ENCODE measurements around the gene LOC101059915.
"Not testable (repeated sequence)": the region's sequence is repeated elsewhere in the genome, so short reads cannot be mapped to it uniquely, and the experiment has no call there.

Gene LOC101059915

GRCh38 chrX:71676068-71676795, 8.9 kb downstream of the LOC101059915 start:
- not testable (repeated sequence) for DNase-seq

DNA sequence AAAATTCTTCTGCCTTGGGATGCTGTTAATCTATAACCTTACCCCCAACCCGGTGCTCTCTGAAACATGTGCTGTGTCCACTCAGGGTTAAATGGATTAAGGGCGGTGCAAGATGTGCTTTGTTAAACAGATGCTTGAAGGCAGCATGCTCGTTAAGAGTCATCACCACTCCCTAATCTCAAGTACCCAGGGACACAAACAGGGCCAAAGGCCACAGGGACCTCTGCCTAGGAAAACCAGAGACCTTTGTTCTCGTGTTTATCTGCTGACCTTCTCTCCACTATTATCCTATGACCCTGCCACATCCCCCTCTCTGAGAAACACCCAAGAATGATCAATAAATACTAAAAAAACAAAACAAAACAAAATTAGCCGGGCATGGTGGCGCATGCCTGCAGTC, 9.8 kb downstream of the LOC101059915 start:
- not testable (repeated sequence) for DNase-seq

DNA sequence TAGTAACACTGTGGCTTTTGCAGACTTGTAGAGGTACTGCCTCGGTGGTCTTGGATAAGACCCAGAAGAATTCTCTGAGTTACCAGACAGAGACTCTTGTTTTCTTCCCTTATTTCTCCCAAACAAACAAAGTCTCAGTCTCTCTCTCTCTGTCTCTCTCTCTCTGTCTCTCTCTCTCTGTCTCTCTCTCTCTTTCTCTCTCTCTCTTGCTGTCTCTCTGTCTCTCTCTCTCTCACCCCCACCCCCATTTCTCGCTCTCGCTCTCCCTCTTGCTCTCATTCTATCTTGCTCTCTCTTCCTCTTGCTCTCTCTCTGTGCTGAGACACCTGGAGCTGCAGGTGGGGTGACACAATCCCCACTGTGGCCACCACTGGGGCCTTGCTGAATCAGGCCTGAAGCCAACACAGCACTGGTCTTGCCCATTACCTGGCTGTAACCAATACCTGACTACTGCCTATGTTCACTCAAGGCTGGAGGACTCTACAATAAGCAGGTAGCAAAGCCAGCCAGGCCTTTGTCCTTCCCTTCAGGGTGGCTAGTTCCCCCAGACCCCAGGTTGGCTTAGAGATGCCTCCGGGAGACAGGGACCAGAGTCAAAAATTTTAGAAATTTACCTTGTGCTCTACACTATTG, 12.3 kb downstream of the LOC101059915 start:
- no peak for DNase-seq

GRCh38 chrX:71696641-71697465, 29.5 kb downstream of the LOC101059915 start:
- not testable (repeated sequence) for DNase-seq

DNA sequence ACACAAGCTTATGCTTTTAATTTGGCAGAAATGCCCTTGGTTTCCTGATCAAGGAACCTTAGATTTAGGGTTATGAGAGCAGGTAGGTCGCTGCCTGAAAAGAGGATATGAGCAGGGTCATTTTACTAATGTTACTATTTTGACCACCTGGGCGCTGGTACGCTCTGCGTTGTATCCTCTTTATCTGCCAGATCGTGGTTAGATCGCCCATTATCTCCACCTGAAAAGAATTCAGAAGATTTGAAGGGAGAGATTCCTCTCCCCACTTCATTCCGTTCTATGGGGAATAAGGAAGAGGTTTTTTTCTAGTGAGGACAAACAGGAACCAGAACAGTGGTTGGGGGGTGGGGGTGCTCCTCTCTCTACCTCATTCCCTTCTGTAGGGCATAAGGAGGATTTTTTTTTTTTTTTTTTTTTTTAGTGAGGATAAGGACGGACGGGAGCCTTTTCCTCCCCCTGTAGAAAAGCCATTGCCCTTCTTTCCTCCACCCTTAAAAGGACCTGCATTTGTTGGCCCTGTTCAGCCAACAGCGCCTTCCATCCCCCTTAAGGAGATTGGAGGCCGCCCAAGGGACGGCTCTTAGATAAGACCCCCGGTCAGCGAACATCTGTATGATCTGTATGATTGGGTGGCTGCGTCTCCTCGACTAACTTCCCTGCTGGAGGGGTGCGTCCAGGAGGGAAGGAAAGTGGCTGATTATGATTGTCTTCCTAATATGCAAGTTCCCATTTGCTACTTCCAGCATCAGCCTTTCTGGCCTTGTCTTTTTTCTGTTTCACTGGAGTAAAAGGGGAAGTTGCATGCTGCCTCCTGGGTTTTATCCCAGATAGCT, 30.3 kb downstream of the LOC101059915 start:
- DNase-seq, result not testable (repeated sequence)

GRCh38 chrX:71698299-71699022, 31.1 kb downstream of the LOC101059915 start:
- not testable (repeated sequence) for DNase-seq

- DNase-seq, result not testable (repeated sequence)
These were observed 31.6 kb downstream of the LOC101059915 start for GRCh38 chrX:71699023-71699344.

GRCh38 chrX:71702853-71703252, 35.5 kb downstream of the LOC101059915 start:
- not testable (repeated sequence) for DNase-seq

GRCh38 chrX:71714064-71714463, 46.7 kb downstream of the LOC101059915 start:
- DNase-seq, result not testable (repeated sequence)

DNA sequence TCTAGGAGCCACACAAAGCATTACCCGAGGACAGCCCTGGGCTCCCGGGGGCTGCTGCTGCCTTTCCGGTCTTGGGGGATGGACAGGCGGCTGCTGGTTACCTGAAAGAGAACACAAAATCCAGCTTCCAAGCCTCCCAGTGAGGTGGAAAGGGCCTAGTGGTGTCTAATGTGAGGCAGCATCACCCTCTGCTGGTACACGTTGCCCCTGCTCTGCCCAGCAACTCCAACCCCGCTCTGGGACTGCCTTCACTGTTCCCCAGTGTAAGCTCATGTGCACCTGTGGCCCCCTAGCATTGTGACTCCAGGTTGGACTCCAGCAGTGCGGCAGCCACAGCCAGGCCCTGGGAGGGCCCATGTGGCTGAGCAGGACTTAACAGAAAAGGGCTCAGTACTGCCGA, 48.2 kb downstream of the LOC101059915 start:
- not testable (repeated sequence) for DNase-seq

DNA sequence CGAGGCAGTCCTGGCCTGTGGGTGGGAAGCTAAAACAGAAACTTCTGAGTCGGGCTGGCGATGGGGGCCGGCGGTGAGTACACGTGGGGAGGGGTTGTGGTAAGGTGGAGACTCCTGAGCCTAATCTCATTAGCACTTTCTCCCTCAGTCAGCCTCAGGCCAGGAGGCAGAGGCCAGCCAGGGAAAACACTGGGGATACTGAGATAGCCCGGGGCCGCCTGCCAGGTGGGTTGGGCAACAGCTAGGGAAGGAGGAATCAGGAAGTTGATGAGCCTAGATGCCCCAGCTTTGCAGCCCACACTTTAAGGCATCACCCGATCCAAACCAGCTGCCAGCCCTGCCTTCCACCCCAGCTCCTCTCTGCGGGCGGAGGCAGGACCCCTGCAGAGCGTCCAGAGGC, 49.0 kb downstream of the LOC101059915 start:
- DNase-seq, result not testable (repeated sequence)

DNA sequence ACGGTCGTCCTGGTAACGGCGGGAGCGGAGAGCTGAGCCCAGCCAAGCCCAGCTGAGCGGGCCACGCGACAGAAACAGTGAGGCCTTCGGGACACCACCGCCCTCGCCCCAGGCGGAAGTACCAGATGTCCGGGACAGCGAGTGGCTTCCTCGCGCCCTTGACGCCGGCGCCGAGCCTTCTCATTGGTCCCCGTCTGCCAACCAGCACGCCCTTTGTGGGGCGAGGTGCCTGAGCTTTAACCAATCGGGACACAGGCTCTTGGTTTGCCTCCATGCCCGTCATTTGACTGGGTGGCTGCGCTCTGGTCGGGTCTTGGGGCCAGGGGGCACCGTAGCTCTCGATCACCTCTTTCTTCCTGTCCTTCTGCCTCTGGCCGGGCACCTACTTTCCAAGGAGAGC, 50.8 kb downstream of the LOC101059915 start, which contains the start of gene CXorf49:
Gene CXorf49, minus strand, starts transcription at position 101 of the 400 bp plus-strand sequence. CDS start 134 bp downstream, outside the sequence.
- DNase-seq, result not testable (repeated sequence)

GRCh38 chrX:71719195-71719594, 51.8 kb downstream of the LOC101059915 start:
- DNase-seq, result not testable (repeated sequence)

- DNase-seq, result not testable (repeated sequence)
These were observed 53.0 kb downstream of the LOC101059915 start for GRCh38 chrX:71720289-71720886.

Data from suppressor macrophage treated with lipopolysaccharide for 4 hours (primary cell).